Large intestine (tissue), 3 donors: ENCODE data around the gene PRMT9. TPM values are rescaled to one million over a fixed set of nuclear protein-coding genes. Genes with fewer than 3 reads are reported as not detected.

Source experiments
- DNase-seq, 2 donors: peaks; one replicate each; pipeline versions ENCODE4 v3.0.0 to v3.0.0-alpha.2; 2013
- H3K27ac ChIP-seq: one replicate; pipeline ENCODE4 v1.5.1; 2013; ENCODE audit warnings: low read length
- H3K27me3 ChIP-seq: 2 replicates; pipeline ENCODE4 v1.6.1; 2013; ENCODE audit warnings: low read length; ENCODE audit not compliant: control insufficient read depth, insufficient read depth
- H3K36me3 ChIP-seq: 2 replicates; pipeline ENCODE4 v1.6.1; 2013; ENCODE audit warnings: low read length; ENCODE audit not compliant: control insufficient read depth, insufficient read depth
- H3K4me1 ChIP-seq: one replicate; pipeline ENCODE4 v1.6.1; 2013; ENCODE audit warnings: low read length; ENCODE audit not compliant: control insufficient read depth, insufficient read depth
- H3K4me3 ChIP-seq: one replicate; pipeline ENCODE4 v1.5.1; 2013; ENCODE audit warnings: low read length
- H3K9me3 ChIP-seq: one replicate; pipeline ENCODE4 v1.6.1; 2013; ENCODE audit warnings: mild to moderate bottlenecking, low read depth, low read length, moderate library complexity; ENCODE audit not compliant: control insufficient read depth
- WGBS: methylation state at CpG from one replicate; pipeline ENCODE4 v1.1.5; 2013; ENCODE audit warnings: low lambda C conversion rate; ENCODE audit not compliant: insufficient coverage; 5-methylcytosine and 5-hydroxymethylcytosine counted together
- polyA plus RNA-seq: library from polyadenylated mRNA; unstranded; fragments of 120-200 nt; gene quantifications from one replicate; pipeline ENCODE4 v1.2.1, GENCODE V29; 2013

The PRMT9 gene
- polyA plus RNA-seq, 1 donor: 12.1 TPM

DNA sequence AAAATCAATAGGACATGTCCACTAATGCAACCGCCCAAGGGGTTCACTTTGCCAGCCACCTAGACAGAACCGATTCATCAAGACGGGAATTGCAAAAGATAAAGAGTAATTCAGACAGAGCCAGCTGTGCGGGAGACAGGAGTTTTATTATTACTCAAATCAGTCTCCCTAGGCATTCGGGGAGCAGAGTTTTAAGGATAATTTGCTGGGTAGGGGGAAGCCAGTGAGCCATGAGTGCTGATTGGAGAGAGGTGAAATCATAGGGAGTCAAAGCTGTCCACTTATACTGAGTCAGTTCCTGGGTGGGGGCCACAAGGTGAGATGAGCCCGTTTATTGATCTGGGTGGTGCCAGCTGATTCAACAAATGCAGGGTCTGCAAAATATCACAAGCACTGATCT lies 58.2 kb downstream of the PRMT9 start:
- DNase-seq: no peak
- no peak overlapping the region for H3K4me3 ChIP-seq

DNA sequence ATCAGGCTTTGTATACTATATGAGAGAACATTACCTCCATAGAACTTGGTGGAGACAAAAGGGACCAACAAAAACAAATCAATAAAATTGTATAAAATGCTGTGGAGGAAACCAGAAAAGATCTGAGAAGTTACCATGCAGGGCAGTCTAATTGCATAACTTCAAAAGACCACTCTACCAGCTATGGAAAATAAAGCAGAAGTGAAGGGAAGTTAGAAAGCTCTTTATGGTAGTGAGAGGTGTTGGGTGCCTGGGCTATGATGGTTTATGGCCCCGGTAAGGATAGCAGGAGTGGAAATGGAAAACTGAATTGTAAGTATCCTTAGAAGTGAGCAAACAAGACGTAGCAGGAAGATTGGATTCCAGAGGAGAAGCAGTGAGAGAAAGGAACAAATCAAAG lies 63.6 kb downstream of the PRMT9 start:
- DNase-seq: no peak
- Histone ChIP-seq H3K27ac (no peak overlapping the region), H3K36me3 (peaks cover 18% of the 10 kb centered on the region), H3K9me3 (no peaks in the 10 kb centered on the region), H3K4me1 (peaks cover 7% of the 10 kb centered on the region), H3K27me3 (no peaks in the 10 kb centered on the region), H3K4me3 (no peak overlapping the region)
- WGBS: 42% methylated on average over 2 of the region's 2 CpGs

More for the DNA sequence above, 58.2 kb downstream of the PRMT9 start:
- Histone ChIP-seq H3K27ac (no peak overlapping the region), H3K27me3 (no peaks in the 10 kb centered on the region), H3K9me3 (no peaks in the 10 kb centered on the region), H3K36me3 (peaks cover 50% of the 10 kb centered on the region), H3K4me1 (no peaks in the 10 kb centered on the region)
- no CpG with 5 or more reads among the region's 6 CpGs for WGBS

DNA sequence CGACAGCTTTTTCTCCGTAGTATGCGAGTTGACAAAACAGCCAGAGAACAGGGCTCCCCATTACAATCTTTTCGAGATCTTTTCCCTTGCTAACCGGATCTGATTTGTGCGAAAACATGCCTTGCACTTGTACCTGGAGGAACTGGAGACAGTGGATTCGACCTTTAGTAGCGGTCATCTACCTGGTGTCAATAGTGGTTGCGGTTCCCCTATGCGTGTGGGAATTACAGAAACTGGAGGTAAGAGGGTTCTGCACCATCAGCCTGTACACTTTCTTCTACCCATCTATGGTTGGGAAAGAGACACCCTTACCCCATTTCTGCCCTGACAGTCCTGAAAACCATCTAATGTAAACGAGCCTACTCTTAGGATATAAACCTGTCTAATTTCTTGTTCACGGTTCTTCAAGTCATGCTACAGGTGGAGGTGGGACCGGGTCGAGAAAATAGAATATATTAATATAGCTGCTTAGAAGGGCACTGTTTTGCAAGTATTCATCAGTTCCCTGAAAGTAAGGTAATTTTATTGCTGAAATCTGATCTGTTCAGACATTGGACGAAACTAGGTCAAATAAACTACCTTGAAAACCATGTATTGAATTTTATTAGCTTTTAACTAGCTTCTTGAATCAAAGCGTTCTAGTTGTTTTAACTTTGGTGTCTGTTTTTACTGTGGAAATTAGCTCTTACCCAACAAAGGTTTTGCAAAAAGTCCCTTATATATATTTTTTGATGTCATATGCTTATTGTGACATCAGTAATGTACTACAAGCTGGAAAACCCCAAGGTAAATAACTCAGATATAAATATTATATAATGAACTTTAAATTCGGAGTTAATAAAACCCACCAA lies 65.9 kb downstream of the PRMT9 start:
- Histone ChIP-seq H3K4me3 (peak overlapping the region; percentile 89), H3K27ac (peak overlapping the region; percentile 82), H3K36me3 (peaks cover 10% of the 10 kb centered on the region), H3K27me3 (no peaks in the 10 kb centered on the region), H3K9me3 (no peaks in the 10 kb centered on the region), H3K4me1 (peaks cover 7% of the 10 kb centered on the region)
- DNase-seq: no peak
- WGBS: 51% methylated on average over 2 of the region's 17 CpGs

DNA sequence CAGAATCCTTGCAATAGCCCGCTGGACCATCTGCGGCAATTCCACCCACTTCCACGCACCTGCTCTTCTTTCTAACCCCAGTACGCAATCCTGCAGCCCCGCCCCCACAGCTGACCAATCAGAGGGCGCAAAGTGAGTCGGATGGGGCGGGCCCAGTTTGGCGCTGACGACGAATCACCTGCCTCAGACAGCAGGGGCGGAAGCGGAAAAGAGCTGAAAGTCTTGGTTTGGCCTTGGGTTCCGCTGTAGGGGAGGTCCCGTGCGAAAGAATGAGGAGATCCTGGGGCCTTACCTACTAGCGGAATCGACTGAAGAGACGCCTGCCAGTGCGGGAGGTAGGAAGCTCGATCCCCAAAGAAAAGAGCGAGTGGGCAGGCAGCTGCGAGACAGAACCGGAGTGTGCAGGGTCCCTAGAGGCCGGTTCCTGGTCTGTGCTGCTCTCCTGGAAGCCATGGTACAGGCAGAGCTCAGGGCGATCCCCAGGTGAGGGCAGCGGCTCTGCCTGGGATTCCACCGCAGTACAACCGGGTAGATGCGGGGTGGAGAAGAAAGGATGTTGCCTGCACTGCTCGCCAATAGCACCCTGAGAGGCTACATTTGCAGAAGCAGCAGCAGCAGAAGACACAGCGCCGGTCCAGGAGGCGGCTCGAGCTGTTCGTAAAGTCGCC lies 66.7 kb downstream of the PRMT9 start, which contains the start of gene TMEM184C:
Gene TMEM184C, plus strand, starts transcription at position 225 of the 668 bp plus-strand sequence. CDS start 560 bp downstream, outside the sequence.
- peaks cover 7% of the 10 kb centered on the region for H3K4me1 ChIP-seq

DNA sequence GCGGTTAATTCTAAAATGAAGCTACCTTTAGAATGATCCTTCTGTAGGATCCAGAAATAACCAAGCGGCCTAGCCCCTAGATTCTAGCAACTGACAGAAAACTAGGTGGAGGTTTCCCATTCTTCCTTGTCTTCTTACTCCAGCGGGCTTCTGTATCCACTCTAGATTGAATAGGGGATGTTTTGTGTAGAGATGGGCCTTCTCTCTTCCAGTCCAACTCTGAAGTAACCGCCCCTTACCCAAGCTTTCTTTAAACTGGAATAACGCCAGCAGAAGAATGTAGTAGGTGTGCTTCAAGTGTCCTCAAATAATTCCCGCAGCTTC lies 67.2 kb downstream of the PRMT9 start:
- H3K27me3 ChIP-seq: no peaks in the 10 kb centered on the region
- peak overlapping the region; percentile 82 for H3K27ac ChIP-seq
- peaks cover 7% of the 10 kb centered on the region for H3K4me1 ChIP-seq
- DNase-seq: no peak
- WGBS: 14% methylated on average over 1 of the region's 6 CpGs
- H3K4me3 ChIP-seq: peak overlapping the region; percentile 89
- peaks cover 3% of the 10 kb centered on the region for H3K36me3 ChIP-seq
- no peaks in the 10 kb centered on the region for H3K9me3 ChIP-seq

More for the DNA sequence above, 66.7 kb downstream of the PRMT9 start, which contains the start of gene TMEM184C:
- WGBS: no CpG with 5 or more reads among the region's 37 CpGs
- H3K4me3 ChIP-seq: peak within 1 kb of the TSS; percentile 89
- no peaks in the 10 kb centered on the region for H3K27me3 ChIP-seq
- peak within 1 kb of the TSS; percentile 82 for H3K27ac ChIP-seq
- peak; percentile 94 to 98 for DNase-seq
- H3K36me3 ChIP-seq: peaks cover 3% of the 10 kb centered on the region
- no peaks in the 10 kb centered on the region for H3K9me3 ChIP-seq

DNA sequence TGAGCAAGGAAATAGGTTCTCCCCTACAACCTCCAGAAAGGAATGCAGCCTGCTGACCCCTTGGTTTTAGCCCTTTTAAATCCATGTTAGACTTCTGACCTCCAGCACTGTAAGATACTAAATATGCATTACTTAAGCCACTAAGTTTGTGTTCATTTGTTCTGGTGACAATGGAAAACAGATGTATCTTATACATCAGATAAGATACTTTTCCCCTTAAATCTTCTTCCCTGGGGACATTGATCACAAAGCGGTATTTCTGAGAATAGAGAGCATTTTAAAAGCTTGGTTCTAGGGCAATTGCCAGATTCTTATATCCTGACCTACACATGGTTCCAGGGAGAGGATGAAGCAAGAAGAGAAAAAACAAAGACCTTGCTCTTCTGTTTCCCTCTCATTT lies 73.3 kb downstream of the PRMT9 start:
- H3K4me1 ChIP-seq: peaks cover 4% of the 10 kb centered on the region
- no peaks in the 10 kb centered on the region for H3K9me3 ChIP-seq
- H3K36me3 ChIP-seq: no peaks in the 10 kb centered on the region
- no peaks in the 10 kb centered on the region for H3K27me3 ChIP-seq
- H3K4me3 ChIP-seq: no peak overlapping the region
- no peak overlapping the region for H3K27ac ChIP-seq
- no peak for DNase-seq
- no CpG with 5 or more reads among the region's 1 CpG for WGBS

DNA sequence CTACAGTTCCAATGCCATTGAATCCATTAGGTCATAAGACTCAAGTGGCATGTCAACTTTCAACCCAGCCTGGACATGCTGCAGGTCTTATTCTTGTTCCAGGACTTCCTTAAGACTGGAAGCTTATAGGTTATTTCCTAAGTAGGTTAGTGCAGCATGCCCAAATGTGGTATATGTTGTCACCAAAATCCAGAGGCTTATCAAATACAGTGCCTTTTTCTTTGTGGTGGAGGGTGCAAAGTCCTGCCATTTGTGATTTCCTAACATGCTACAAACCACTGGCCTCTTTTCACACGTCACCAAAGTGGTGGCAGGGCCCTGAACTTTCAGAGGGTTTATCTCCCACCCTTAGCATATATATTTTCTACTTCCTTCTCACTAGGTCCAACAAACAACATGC lies 76.5 kb downstream of the PRMT9 start:
- Histone ChIP-seq H3K4me1 (peaks cover 4% of the 10 kb centered on the region), H3K4me3 (no peak overlapping the region), H3K9me3 (no peaks in the 10 kb centered on the region), H3K36me3 (no peaks in the 10 kb centered on the region), H3K27me3 (no peaks in the 10 kb centered on the region), H3K27ac (no peak overlapping the region)
- peak; percentile 66 to 81 for DNase-seq
- 0% methylated on average over 1 of the region's 1 CpG for WGBS

DNA sequence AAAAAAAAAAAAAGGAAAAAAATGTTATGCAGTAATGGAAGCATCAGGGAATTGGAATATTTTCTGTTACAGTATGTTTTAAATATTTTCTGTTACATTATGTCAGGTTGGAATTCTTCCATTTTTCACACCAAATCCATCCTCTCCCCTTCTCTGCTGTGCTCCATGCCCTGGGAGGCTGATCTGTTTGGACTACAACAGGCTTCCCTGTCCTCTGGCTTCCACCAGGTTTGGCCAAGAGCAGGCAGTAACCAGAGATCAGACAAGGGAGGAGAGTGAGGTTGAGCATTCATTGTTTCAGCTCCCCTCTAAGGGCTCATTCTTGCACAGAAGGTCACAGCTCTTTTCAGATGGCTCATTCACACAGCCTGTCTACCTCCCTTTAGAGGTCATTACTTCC lies 78.5 kb downstream of the PRMT9 start:
- no peaks in the 10 kb centered on the region for H3K27me3 ChIP-seq
- peaks cover 4% of the 10 kb centered on the region for H3K4me1 ChIP-seq
- DNase-seq: no peak
- no peaks in the 10 kb centered on the region for H3K36me3 ChIP-seq
- H3K4me3 ChIP-seq: no peak overlapping the region
- H3K9me3 ChIP-seq: no peaks in the 10 kb centered on the region
- no peak overlapping the region for H3K27ac ChIP-seq

DNA sequence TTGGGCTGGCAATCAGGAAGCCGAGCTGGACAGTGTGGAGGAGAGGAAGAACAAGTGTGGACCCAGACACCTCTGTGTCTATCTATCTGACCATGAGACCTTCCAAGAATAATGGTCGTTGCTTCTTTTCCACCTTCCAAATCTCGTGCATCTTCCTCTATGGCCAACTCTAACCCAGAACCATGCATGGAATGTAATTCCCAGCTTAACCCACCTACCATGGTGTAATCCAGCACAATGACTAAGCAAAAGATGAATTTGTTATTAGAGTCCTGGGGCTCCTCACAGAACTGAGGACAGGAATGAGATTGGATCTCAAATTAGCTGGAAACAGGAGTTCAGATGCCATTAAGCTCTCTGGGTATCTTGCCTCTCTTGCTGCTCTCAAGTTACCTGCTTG lies 84.2 kb downstream of the PRMT9 start:
- DNase-seq: no peak
- WGBS: 75% methylated on average over 2 of the region's 3 CpGs
- H3K4me1 ChIP-seq: no peaks in the 10 kb centered on the region
- no peaks in the 10 kb centered on the region for H3K9me3 ChIP-seq
- H3K27me3 ChIP-seq: no peaks in the 10 kb centered on the region
- H3K4me3 ChIP-seq: no peak overlapping the region
- no peaks in the 10 kb centered on the region for H3K36me3 ChIP-seq
- no peak overlapping the region for H3K27ac ChIP-seq

DNA sequence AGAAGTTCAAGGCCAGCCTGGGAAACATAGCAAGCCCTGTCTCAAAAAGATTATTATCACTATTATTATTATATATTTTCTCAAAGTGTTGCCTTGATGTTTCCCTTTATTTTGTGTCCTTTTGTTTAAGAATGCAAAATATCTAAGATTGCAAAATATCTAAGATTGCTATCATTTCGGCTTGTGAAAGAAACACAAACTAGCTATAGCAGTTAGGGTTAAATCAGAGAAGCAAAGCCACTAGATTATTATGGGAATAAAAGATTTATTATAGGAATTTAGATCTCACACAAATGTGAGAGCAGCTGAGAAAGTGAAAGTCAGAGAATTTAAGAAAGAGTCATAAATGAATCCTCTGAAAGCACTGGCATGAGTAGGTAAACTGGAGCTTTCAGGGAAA lies 84.8 kb downstream of the PRMT9 start:
- H3K27ac ChIP-seq: no peak overlapping the region
- no peak overlapping the region for H3K4me3 ChIP-seq
- H3K4me1 ChIP-seq: no peaks in the 10 kb centered on the region
- H3K36me3 ChIP-seq: no peaks in the 10 kb centered on the region
- H3K9me3 ChIP-seq: no peaks in the 10 kb centered on the region
- no peaks in the 10 kb centered on the region for H3K27me3 ChIP-seq
- DNase-seq: no peak
- 82% methylated on average over 1 of the region's 1 CpG for WGBS
